SHP77 (cell line): ENCODE results near the gene GNE.
"Not testable (repeated sequence)": the region's sequence is repeated elsewhere in the genome, so short reads cannot be mapped to it uniquely, and the experiment has no call there.

ENCODE experiments used
- DNase-seq, 2 experiments: peaks; one replicate each; lab custom pipeline; 2025; lab: John Stamatoyannopoulos, UW

Gene GNE, protein sequence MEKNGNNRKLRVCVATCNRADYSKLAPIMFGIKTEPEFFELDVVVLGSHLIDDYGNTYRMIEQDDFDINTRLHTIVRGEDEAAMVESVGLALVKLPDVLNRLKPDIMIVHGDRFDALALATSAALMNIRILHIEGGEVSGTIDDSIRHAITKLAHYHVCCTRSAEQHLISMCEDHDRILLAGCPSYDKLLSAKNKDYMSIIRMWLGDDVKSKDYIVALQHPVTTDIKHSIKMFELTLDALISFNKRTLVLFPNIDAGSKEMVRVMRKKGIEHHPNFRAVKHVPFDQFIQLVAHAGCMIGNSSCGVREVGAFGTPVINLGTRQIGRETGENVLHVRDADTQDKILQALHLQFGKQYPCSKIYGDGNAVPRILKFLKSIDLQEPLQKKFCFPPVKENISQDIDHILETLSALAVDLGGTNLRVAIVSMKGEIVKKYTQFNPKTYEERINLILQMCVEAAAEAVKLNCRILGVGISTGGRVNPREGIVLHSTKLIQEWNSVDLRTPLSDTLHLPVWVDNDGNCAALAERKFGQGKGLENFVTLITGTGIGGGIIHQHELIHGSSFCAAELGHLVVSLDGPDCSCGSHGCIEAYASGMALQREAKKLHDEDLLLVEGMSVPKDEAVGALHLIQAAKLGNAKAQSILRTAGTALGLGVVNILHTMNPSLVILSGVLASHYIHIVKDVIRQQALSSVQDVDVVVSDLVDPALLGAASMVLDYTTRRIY

DNA sequence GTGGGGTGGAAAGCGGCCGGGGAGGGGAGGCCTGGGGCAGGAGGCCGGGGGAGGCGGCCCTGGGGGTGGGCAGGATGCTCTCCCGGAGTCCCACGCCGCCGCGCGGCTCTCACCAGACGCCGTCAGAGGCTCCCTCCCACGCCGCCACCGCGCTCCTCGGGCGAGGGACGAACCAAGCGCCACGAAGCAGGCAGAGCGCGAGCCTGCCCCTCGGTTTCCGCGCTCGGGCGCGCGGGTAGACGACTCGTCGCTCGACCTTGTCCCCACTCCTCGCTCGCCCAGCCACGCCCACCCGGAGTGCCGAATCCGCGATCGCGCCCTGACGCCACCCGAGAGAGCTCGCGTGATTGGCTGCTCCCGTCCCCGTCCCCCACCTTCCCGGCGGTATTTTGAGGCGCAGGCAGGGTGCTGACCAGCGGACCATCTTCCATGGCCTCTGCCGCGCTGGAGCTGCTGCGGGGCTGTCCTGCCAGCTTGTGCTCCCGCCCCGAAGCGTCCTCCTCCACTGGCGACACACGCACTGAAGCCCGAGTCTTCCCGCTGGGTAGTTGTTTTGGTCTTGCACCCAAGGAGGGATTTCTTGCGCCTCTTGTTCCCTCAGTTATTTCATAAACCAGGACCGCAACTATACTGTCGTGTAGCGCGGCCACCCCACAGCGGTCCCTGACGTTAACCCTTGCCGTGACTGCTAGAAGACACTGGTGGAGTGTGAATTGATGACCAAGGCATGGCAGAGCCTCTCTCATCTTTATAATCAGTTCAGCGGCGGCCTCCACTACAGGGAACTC lies at the start of gene GNE:
GNE (minus strand) TSS at position 241 of the 788 bp plus-strand sequence. CDS start 9,093 bp downstream, outside the sequence.
- no peak for DNase-seq

DNA sequence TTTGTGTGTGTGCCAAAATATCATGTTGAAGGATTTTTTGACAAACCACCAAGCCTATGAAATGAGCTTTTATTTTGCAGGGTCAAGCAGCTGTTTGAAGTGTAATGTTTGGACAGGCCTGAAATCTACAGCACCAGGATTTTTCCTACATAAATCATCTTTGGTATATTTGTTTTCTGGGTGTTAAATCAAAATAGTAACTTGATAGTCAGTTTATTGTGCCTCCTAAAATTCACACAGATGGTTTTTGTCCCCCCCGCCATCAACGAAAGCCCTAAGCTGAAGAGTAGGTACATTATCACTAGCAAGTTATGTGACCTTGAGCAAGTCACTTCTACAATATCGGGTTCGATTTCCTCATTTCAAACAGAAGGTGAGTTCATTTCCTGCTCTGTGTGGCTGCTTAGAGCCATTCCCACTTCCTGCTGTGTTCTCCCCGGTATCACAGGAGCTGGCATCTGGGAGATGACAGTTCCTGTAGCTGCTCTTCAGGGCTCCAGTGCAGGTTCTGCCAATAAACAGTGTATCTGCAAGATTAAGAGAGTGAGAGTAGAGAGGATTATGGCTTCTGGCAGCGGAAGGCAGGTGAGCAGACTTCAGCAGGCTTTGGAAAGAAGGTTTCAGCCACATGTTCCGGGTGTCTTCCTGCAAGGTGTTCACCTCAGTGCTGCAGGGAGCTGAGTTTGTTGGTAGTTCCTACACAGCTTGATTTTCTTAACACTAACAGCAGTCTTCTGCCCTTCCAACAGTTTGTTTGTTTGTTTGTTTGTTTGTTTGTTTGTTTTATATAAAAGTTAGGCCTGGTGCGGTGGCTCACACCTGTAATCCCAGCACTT lies 48.4 kb upstream of the GNE start:
- DNase-seq = peak; percentile 17 to 41

DNA sequence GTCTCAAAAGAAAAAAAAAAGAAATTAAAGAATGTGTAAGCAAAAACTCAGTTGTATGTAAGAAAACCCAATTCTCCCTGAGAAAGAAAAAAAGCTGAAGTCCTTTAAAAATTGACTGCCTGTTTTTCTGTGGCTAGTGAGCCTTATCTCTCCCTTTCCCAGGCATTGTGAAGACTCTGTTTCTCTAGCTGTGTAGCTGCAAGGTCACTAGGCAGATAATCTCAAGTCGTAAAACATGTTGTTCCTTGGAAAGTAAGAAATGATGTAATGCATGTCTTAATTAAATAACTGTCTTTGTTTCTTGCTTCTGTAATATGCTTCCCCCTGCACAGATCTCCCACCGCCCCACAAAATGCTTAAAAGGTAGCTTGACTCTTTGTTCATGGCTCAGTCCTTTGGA lies 46.1 kb upstream of the GNE start:
- not testable (repeated sequence) for DNase-seq

DNA sequence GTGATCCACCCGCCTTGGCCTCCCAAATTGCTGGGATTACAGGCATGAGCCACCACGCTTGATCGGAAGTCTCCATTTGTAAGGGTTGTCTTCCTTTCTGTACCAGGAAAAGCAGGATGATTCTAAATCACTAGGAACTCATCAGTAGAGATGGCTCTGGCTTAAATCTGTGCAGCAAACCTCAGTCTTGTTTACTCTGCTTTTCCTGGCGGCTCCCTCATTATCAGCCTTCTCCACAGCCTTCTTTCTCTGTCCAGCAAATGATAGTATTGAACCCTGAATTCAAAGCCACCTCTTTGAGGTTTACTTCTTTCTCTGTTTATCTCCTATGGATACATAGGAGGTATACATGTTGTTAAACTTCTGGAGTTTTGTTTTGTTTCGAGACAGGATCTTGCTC lies 43.0 kb upstream of the GNE start:
- no peak for DNase-seq

DNA sequence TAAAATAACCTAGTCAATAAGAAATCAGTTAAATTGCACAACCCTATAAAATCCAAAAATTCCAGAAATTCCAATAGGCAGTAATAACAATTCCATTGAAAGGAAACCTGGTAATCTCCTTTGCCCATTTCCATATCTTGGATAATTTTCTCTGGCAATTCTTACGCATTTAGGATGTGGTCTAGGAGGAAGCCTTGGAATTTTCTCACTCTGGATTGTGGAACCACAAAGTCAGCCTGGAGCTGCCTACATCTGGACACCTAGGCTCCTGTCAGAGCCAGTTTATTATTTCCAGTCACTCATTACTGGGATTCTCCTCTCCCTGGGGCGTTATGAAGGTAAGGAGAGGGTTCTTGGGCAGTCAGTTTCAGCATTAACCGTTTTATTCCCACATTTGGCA lies 40.3 kb upstream of the GNE start:
- no peak for DNase-seq

DNA sequence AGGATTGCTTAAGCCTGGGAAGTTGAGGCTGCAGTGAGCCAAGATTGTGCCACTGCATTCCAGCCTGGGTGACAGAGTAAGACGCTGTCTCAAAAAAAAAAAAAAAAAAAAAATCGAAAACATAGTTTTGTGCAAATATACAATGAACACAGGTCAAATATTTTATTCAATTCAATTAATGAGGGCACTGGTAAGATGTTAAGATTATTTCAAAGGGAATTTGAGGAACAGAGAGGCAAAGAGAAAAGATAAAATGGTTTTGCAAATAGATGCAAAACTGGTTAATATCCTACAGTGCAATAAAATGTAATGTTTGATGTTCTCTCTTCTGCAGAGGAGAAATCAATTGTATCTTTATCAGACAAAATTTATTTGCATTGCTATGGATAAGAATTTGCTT lies 39.5 kb upstream of the GNE start:
- DNase-seq = no peak

DNA sequence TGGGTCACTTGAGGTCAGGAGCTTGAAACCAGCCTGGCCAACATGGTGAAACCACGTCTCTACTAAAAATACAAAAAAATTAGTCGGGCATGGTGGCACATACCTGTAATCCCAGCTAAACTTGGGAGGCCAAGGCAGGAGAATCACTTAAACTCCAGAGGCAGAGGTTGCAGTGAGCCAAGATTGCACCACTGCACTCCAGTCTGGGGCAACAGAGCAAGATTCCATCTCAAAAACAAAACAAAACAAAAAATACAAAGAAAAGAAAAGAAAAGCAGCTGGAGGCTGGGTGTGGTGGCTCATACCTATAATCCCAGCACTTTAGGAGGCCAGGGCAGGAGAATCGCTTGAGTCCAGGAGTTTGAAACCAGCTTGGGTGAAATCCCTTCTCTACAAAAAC lies 36.7 kb upstream of the GNE start:
- DNase-seq = not testable (repeated sequence)

DNA sequence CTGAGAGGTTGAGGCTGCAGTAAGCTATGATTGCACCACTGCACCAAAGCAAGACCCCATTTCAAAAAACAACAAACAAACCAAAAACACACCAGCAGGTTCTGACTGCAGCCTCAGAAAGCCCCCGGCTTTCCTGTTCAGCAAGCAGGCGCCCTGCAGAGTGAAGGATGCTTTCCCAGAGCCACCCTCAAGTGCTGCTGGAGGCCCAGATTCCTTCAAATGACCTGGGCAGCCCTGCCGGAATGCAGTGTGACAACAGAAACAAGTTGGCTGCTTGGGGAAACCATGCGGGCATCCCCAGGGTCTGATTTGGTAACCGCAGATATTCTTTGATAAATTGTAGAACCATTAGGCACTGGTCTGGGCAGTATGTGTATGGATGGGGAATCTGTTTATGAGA lies 35.7 kb upstream of the GNE start:
- no peak for DNase-seq

DNA sequence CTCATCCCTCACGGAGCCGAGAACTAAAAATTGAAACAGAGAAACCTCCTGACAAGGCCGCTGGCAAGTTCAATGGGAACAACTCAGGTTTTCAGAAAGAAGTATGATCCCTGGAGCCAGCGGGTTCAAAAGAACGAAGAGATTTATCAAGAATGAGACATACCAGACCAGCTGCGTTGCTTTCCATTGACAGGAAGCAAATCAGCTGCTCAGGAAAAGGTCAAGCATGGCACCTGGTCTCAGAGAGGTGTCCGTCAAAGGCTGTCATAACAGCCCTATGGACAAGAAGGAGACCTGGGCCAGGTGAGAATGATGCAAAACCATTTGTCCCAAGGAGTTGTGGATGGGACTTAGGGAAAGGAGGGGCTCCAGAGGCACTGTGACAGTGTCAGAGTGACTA lies 34.9 kb upstream of the GNE start:
- no peak for DNase-seq

DNA sequence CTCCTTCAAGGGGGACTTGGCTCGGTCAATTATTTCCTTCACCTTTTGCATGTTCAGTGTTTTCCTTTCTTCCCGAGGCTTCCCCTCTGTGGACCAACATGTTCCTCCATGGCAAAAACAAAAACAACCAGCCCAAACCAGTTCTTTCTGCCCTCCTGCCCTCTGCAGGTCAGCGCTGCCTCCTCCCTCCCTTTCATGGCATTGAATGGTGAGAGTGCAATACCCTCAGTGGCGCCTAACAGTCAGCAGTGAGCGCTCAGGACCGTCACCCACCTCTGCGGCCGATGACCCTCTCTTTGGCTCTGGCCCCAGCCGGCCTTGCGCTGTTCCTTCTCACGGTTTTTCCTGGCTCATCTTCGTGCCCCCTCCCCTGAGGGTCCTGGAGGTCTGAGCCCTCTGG lies 34.4 kb upstream of the GNE start:
- DNase-seq = no peak

DNA sequence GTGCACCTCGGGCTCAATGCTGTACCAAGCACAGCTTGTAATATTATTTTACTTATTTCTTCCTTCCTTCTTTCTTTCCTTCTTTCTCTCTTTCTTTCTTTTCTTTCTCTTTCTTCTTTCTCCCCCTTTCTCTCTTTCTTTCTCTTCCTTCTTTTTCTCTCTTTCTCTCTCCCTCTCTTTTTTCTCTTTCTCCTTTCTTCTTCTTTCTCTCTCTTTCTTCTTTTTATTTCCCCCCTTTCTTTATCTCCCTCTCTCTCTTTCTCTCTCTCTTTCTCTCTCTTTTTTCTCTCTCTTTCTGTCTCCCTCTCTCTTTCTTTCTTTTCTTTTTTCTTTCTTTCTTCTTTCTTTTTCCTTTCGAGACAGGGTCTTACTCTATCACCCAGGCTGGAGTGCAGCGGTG lies 32.7 kb upstream of the GNE start:
- DNase-seq = no peak

DNA sequence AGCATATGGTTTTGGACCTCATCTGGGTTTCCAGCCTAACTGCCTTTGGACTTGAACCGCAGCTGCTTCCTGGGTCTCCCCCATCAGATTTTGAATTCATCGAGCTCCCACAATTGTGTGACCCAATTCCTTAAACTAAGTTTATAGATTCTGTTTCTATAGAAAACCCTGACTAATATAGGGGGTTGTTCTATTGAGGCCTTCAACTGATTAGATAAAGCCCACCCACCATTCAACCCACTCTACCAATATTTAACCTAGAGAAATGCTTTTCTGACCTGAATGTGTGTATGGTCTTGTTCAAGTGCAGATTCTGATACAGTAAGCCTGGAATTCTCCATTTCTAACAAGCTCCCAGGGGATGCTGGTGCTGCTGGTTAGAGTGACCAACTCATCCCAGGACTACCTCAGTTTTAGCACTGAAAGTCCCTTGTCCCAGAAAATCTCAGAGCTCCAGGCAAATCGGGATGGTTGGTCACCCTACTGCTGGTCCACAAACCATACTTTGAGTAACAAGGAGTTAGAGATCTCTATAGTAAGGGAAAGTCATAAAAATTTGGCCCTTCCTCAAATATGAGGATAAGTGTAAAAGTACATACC lies 31.7 kb upstream of the GNE start:
- no peak for DNase-seq

DNA sequence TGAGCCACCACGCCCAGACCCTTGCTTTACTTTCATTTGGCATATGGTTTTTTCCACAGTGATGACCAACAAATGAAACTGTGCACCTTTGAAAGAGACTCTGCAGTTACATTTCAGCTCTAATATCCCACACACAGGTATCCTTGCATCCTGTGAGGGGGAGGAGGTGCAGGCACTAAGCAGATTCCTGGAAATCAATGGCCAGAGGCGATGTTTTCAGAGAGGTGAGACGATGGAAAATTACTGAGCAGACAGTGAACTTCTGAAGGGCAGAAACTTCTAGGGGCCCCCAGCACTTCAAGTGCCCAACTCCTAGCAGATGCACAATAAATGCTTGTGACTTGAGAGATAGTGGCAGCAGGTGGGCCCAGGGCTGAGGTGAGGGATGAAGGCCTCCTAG lies 29.8 kb upstream of the GNE start:
- no peak for DNase-seq

DNA sequence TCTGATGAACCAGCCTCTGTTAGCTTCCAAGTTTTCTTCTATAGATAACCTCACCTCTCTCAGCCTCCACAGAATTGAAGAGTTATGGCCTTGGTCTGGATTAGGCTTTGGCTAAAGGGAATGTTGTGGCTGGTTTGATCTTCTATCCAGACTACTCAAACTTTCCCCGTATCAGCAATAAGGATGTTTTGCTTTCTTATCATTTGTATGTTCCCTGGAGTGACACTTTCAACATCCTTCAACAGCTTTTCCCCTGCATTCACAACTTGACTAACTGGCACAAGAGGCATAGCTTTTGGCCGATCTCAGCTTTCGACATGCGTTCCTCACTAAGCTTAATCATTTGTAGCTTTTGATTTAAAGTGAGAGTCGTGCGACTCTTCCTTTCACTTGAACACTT lies 28.1 kb upstream of the GNE start:
- no peak for DNase-seq

DNA sequence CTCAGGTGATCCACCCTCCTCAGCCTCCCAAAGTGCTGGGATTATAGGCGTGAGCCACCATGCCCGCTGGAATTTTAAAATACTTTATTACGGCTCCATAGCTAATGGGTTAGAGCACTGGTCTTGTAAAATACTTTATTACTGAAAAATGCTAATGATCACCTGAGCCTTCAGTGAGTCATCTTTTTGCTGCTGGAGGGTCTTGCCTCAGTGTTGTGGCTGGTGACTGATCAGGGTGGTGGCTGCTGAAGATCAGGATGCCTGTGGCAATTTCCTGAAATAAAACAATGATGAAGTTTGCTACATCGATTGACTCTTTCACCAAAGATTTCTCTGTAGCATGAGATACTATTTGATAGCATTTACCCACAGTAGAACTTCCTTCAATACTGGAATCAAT lies 26.0 kb upstream of the GNE start:
- DNase-seq = no peak

DNA sequence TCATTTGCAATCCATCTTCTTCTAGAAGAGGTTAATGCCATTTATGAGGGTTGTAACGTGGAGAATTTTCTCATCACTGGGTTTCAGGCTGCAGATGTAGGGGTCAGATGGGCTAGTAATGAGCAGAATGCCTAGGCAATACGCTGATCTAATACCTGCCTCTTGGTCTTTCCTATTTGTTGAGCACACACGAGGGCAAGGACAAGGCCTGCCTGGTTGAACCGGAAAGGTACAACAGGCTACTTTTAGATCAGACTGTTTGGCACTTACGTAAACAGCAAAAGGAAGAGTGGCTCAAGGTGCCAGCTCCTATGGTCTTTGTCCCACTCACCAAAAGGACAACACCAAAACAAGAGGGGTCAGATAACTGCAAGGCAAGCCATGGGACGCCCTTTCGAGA lies 24.0 kb upstream of the GNE start:
- no peak for DNase-seq

DNA sequence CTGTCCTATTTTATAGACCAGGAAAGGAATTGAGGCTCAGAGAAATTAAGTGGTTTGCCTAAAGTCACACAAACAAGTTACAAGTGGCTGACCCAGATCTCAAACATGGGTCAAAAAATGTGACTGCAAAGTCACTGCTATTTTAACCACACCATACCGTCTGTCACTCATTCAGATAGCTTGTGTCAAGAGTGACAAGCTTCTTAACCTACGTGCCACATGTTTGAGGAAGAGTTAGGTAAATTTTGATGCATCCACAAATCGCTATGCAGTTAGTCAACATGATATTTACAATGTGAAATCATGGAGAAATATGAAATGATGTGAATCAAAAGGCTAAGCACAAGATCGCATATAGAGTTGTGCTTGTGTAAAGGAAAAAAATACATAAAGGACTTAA lies 22.7 kb upstream of the GNE start:
- no peak for DNase-seq

DNA sequence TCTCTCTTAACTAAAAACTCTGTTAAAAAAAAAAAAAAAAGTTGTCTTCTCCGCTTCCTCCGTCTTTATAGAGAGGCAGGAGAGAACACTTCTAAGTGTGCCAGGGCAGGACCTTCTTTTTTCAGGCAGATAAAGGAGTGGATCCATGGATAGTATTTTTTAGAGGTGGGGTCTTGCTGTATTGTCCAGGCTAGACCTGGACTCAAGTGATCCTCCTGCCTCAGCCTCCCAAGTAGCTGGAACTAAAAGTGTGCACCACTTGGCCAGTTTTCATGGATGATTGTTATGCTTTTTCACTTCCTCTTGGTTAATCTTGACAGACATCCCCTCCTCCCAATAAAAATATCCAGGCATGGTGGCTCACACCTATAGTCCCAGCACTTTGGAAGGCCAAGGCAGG lies 20.0 kb upstream of the GNE start:
- DNase-seq = no peak

DNA sequence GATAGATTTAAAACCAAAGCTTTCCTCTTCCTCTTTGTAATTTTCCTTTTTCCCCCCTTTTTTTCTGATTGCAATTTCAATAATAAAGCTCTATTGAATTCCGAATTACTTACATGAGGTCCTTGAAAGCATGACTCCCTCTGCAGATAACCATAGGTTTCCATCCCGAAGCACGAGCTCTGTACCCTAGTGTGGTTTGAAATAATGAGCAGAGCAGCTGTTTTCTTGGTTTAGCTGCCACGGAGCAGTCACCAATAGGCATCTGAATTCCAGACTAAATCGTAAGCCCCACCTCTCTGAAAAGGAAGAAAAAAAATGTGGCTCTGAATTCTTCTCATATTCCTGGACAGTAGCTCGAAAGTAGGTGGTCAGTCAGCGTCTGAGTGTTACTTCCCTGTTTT lies 18.5 kb upstream of the GNE start:
- DNase-seq = no peak

DNA sequence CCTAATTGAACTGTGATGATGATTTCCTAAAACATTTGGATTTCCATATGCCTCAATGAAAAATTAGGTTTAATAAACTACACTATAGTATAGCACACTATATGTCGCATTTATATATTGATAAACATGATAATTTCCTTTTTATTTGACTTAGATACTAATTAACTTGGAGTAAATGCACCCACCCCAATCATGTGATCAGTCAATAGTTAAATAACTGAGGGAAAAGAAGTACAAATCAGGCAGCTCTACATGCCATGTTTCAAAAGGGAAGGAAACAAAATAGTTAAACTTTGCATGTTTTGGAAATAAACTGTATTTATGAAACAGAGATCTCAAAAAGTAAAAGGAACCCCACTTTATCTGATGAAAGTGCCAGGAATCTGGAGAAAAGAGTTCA lies 18.0 kb upstream of the GNE start:
- no peak for DNase-seq

DNA sequence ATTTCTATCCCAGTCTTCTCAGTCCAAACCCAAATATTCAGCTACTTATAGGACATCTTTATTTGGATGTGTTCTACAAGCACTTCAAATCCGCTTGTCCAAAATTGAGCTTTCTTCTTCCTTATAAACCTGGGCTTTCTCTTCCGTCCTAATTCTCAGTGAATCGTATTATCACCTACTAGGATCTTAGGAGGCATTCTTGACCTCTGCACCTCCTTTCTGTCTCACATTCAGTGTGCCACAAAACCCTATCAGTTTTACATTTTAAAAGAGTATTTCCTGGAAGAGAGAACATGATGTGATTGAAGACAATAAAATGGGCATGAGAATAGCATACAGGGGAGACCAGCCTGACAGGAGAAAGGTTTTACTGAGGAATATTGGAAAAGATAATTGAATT lies 16.8 kb upstream of the GNE start:
- DNase-seq = no peak

DNA sequence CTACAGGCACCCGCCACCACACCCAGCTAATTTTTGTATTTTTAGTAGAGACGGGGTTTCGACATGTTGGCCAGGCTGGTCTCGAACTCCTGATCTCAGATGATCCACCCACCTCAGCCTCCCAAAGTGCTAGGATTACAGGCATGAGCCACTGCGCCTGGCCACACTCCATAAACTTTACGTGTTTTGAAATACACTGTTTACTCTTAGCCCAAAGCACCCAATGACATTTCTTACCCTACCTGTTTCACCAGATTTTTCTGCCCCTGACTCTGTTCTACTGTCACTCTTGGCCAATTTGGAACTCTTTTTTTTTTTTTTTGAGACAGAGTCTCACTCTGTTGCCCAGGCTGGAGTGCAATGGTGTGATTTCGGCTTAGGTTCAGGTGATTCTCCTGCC lies 15.1 kb upstream of the GNE start:
- not testable (repeated sequence) for DNase-seq
